H9 (cell line): Measurements from ENCODE around the gene ATP6V0E1. TPM values are rescaled to one million over a fixed set of nuclear protein-coding genes. Genes with fewer than 3 reads are reported as not detected.

Source experiments
- DNase-seq: peaks from one replicate; pipeline ENCODE4 v3.0.0-alpha.2; 2017
- H2AFZ ChIP-seq: one replicate; pipeline ENCODE4 v1.6.1; 2013; ENCODE audit warnings: mild to moderate bottlenecking, low read length, control low read depth, moderate library complexity
- H2AK5ac ChIP-seq: 2 replicates; pipeline ENCODE4 v1.6.1; 2013; ENCODE audit warnings: low read length, control low read depth, mixed read lengths; ENCODE audit not compliant: insufficient read length
- H2BK120ac ChIP-seq: one replicate; pipeline ENCODE4 v1.6.1; 2013; ENCODE audit warnings: low read depth, mild to moderate bottlenecking, low read length, control low read depth, inconsistent platforms; ENCODE audit not compliant: poor library complexity, severe bottlenecking
- H2BK12ac ChIP-seq: 2 replicates; pipeline ENCODE4 v1.6.1; 2013; ENCODE audit warnings: low read length, control low read depth, mixed read lengths, low read depth; ENCODE audit not compliant: insufficient read length
- H2BK15ac ChIP-seq: 2 replicates; pipeline ENCODE4 v1.6.1; 2013; ENCODE audit warnings: low read depth, low read length, control low read depth
- H2BK20ac ChIP-seq: one replicate; pipeline ENCODE4 v1.6.1; 2013; ENCODE audit warnings: low read depth, mild to moderate bottlenecking, low read length, control low read depth, inconsistent platforms; ENCODE audit not compliant: poor library complexity, severe bottlenecking
- H2BK5ac ChIP-seq: 2 replicates; pipeline ENCODE4 v1.6.1; 2013; ENCODE audit warnings: low read length, control low read depth, mixed read lengths; ENCODE audit not compliant: insufficient read length
- H3K14ac ChIP-seq: 2 replicates; pipeline ENCODE4 v1.6.1; 2013; ENCODE audit warnings: low read length, control low read depth; ENCODE audit not compliant: insufficient read depth
- H3K18ac ChIP-seq: 2 replicates; pipeline ENCODE4 v1.6.1; 2013; ENCODE audit warnings: low read depth, mild to moderate bottlenecking, mixed read lengths, low read length, control low read depth; ENCODE audit not compliant: insufficient read length
- H3K23ac ChIP-seq: 2 replicates; pipeline ENCODE4 v1.6.1; 2013; ENCODE audit warnings: low read length, control low read depth, mixed read lengths, low read depth; ENCODE audit not compliant: insufficient read length
- H3K23me2 ChIP-seq: 2 replicates; pipeline ENCODE4 v1.6.1; 2013; ENCODE audit warnings: low read depth, mild to moderate bottlenecking, mixed read lengths, low read length, control low read depth; ENCODE audit not compliant: insufficient read length, poor library complexity, severe bottlenecking
- H3K27ac ChIP-seq: 2 replicates; pipeline ENCODE4 v1.5.1; 2013; ENCODE audit warnings: low read length, control low read depth, mixed read lengths, low read depth; ENCODE audit not compliant: insufficient read length
- H3K27me3 ChIP-seq: 2 replicates; pipeline ENCODE4 v1.6.1; 2013; ENCODE audit warnings: low read length, control low read depth, inconsistent platforms; ENCODE audit not compliant: insufficient read depth
- H3K4ac ChIP-seq: 2 replicates; pipeline ENCODE4 v1.6.1; 2013; ENCODE audit warnings: low read depth, mild to moderate bottlenecking, control low read depth, inconsistent platforms, low read length, moderate library complexity
- H3K4me1 ChIP-seq: 2 replicates; pipeline ENCODE4 v1.6.1; 2013; ENCODE audit warnings: low read length, control low read depth, inconsistent platforms; ENCODE audit not compliant: insufficient read depth
- H3K4me2 ChIP-seq: 2 replicates; pipeline ENCODE4 v1.6.1; 2013; ENCODE audit warnings: low read length, control low read depth, mixed read lengths; ENCODE audit not compliant: insufficient read length, insufficient read depth
- H3K56ac ChIP-seq: 2 replicates; pipeline ENCODE4 v1.6.1; 2013; ENCODE audit warnings: low read depth, mild to moderate bottlenecking, mixed read lengths, low read length, control low read depth; ENCODE audit not compliant: insufficient read length
- H3K79me1 ChIP-seq: 2 replicates; pipeline ENCODE4 v1.6.1; 2013; ENCODE audit warnings: low read depth, mild to moderate bottlenecking, moderate library complexity, low read length, control low read depth, inconsistent platforms; ENCODE audit not compliant: insufficient read depth, poor library complexity, severe bottlenecking
- H3K79me2 ChIP-seq: 2 replicates; pipeline ENCODE4 v1.6.1; 2013; ENCODE audit warnings: low read length, control low read depth, inconsistent platforms; ENCODE audit not compliant: insufficient read depth
- H3K9ac ChIP-seq: 2 replicates; pipeline ENCODE4 v1.6.1; 2013; ENCODE audit warnings: low read length, control low read depth, mixed read lengths; ENCODE audit not compliant: insufficient read length; ENCODE audit errors: extremely low read depth
- H3K9me3 ChIP-seq: one replicate; pipeline ENCODE4 v1.6.1; 2013; ENCODE audit warnings: low read depth, low read length, inconsistent platforms; ENCODE audit not compliant: control insufficient read depth
- H3T11ph ChIP-seq: one replicate; pipeline ENCODE4 v1.6.1; 2013; ENCODE audit warnings: mild to moderate bottlenecking, low read length, control low read depth, inconsistent platforms
- H4K20me1 ChIP-seq: one replicate; pipeline ENCODE4 v1.6.1; 2013; ENCODE audit not compliant: control insufficient read depth, insufficient read length, insufficient read depth
- H4K5ac ChIP-seq: 2 replicates; pipeline ENCODE4 v1.6.1; 2013; ENCODE audit warnings: low read depth, mild to moderate bottlenecking, mixed read lengths, low read length, control low read depth; ENCODE audit not compliant: insufficient read length
- H4K8ac ChIP-seq: replicated peaks from 2 replicates; pipeline ENCODE4 v1.6.1; 2013; ENCODE audit warnings: low read length, control low read depth, mixed read lengths, low read depth; ENCODE audit not compliant: insufficient read length
- H4K91ac ChIP-seq: 2 replicates; pipeline ENCODE4 v1.6.1; 2013; ENCODE audit warnings: low read depth, mild to moderate bottlenecking, moderate library complexity, mixed read lengths, low read length, control low read depth; ENCODE audit not compliant: insufficient read length
- H3K27ac Mint-ChIP-seq, 3 experiments: 2 replicates in 2 of 3; 3 replicates in 1 of 3; pipeline ENCODE4 v1.8.0; 2020 to 2021; ENCODE audit warnings: mixed read lengths in 3 of 3, mild to moderate bottlenecking in 1 of 3, moderate library complexity in 1 of 3
- H3K27me3 Mint-ChIP-seq: 2 replicates; pipeline ENCODE4 v1.8.0; 2021; ENCODE audit warnings: low read depth, mild to moderate bottlenecking, moderate library complexity, mixed read lengths
- H3K36me3 Mint-ChIP-seq, 3 experiments: 2 replicates in 2 of 3; 3 replicates in 1 of 3; pipeline ENCODE4 v1.8.0; 2020 to 2021; ENCODE audit warnings: low read depth in 3 of 3, mixed read lengths in 3 of 3; ENCODE audit not compliant: insufficient read depth in 1 of 3
- H3K4me1 Mint-ChIP-seq, 2 experiments: 2 replicates each; pipeline ENCODE4 v1.8.0; 2020; ENCODE audit warnings: mixed read lengths in 2 of 2
- H3K4me3 Mint-ChIP-seq, 2 experiments: 2 replicates in 1 of 2; 3 replicates in 1 of 2; pipeline ENCODE4 v1.8.0; 2020 to 2021; ENCODE audit warnings: mild to moderate bottlenecking in 2 of 2, mixed read lengths in 2 of 2, moderate library complexity in 1 of 2
- H3K9me3 Mint-ChIP-seq, 2 experiments: 2 replicates in 1 of 2; 3 replicates in 1 of 2; pipeline ENCODE4 v1.8.0; 2020; ENCODE audit warnings: mild to moderate bottlenecking in 2 of 2, mixed read lengths in 2 of 2, moderate library complexity in 1 of 2
- WGBS: extraction: QIAGEN DNeasy Blood & Tissue Kit; methylation state at CpG from one replicate; pipeline ENCODE4 v1.1.7; 2013; ENCODE audit warnings: missing lambda C conversion rate, low lambda C conversion rate, mixed read lengths; ENCODE audit not compliant: insufficient read length; ENCODE audit errors: extremely low coverage; 5-methylcytosine and 5-hydroxymethylcytosine counted together
- total RNA-seq: library from RNA; stranded (reverse); gene quantifications from 2 replicates; pipeline ENCODE4 v1.2.1, GENCODE V29; 2021
- TF ChIP-seq, protein P1 (sequence below): fragments of 200-600 bp; sonication (generic); conservative IDR thresholded peaks from 3 replicates; pipeline ENCODE4 v1.8.0; 2021; ENCODE audit warnings: antibody characterized with exemption, mild to moderate bottlenecking

Gene ATP6V0E1
- total RNA-seq, 1 experiment from 2014 or later: 101 TPM

- Histone ChIP-seq H3K14ac (no peak overlapping the region), H3K4ac (no peak overlapping the region), H3K23me2 (no peaks in the 10 kb centered on the region), H2BK120ac (no peak overlapping the region), H3T11ph (no peak overlapping the region), H3K79me1 (no peaks in the 10 kb centered on the region), H4K91ac (no peak overlapping the region), H3K56ac (no peak overlapping the region), H3K27ac (no peak overlapping the region), H2AK5ac (no peak overlapping the region), H3K4me1 (no peaks in the 10 kb centered on the region), H4K8ac (no peak overlapping the region), H2BK15ac (no peak overlapping the region), H2AFZ (no peak overlapping the region), H3K79me2 (no peaks in the 10 kb centered on the region; the same call in 1 of the 2 replicates), H3K9me3 (no peaks in the 10 kb centered on the region), H2BK5ac (no peak overlapping the region), H4K20me1 (no peaks in the 10 kb centered on the region), H4K5ac (no peak overlapping the region), H3K9ac (no peak overlapping the region), H3K18ac (no peak overlapping the region), H2BK12ac (no peak overlapping the region), H2BK20ac (no peak overlapping the region), H3K4me2 (no peak overlapping the region), H3K23ac (no peak overlapping the region), H3K27me3 (no peaks in the 10 kb centered on the region)
- Mint-ChIP-seq H3K4me3 (no peak overlapping the region), H3K9me3 (no peaks in the 10 kb centered on the region), H3K36me3 (peaks cover 0 to 3% (median 0%) of the 10 kb centered on the region in 3 experiments; a peak in 1 of 7 replicates), H3K27ac (peak overlapping the region in 1 of 3 experiments; percentile 46; a peak in 2 of 7 replicates), H3K27me3 (no peaks in the 10 kb centered on the region), H3K4me1 (peaks cover 13 to 20% of the 10 kb centered on the region in 2 experiments; a peak in 3 of 4 replicates)
- DNase-seq: no peak
- WGBS: no CpG with 5 or more reads among the region's 5 CpGs
- TF ChIP-seq, protein P1, sequence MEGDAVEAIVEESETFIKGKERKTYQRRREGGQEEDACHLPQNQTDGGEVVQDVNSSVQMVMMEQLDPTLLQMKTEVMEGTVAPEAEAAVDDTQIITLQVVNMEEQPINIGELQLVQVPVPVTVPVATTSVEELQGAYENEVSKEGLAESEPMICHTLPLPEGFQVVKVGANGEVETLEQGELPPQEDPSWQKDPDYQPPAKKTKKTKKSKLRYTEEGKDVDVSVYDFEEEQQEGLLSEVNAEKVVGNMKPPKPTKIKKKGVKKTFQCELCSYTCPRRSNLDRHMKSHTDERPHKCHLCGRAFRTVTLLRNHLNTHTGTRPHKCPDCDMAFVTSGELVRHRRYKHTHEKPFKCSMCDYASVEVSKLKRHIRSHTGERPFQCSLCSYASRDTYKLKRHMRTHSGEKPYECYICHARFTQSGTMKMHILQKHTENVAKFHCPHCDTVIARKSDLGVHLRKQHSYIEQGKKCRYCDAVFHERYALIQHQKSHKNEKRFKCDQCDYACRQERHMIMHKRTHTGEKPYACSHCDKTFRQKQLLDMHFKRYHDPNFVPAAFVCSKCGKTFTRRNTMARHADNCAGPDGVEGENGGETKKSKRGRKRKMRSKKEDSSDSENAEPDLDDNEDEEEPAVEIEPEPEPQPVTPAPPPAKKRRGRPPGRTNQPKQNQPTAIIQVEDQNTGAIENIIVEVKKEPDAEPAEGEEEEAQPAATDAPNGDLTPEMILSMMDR: no peak
These were observed 20.9 kb downstream of the ATP6V0E1 start for GRCh38 chr5:173004447-173004846.
